Measurements from ENCODE around the gene CFAP161. TPM values are rescaled to one million over a fixed set of nuclear protein-coding genes. Genes with fewer than 3 reads are reported as not detected.
"Not testable (repeated sequence)": the region's sequence is repeated elsewhere in the genome, so short reads cannot be mapped to it uniquely, and the experiment has no call there.

Gene CFAP161
- total RNA-seq, 1 donor from 2014 or later: 2.7 TPM

DNA sequence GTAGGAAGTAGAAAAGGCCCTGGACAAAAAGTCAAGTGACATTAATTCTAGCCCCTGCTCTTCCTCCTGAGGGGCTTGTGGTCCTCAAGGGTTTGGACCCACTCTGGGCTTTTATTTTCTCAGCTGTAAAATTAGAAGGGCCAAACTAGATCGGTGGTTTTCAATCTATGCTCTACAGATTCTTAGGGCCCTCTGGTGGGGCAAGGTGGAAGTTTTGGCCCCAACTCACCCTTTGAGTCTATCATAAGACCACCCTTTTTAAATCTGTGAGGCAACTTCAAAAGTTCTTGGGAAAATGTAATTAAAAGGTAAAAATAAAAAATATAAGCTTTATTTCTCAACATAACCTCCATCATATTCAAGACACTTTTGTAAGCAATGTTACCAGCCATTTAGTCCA, 25.6 kb upstream of the CFAP161 start:
- no peak for DNase-seq

DNA sequence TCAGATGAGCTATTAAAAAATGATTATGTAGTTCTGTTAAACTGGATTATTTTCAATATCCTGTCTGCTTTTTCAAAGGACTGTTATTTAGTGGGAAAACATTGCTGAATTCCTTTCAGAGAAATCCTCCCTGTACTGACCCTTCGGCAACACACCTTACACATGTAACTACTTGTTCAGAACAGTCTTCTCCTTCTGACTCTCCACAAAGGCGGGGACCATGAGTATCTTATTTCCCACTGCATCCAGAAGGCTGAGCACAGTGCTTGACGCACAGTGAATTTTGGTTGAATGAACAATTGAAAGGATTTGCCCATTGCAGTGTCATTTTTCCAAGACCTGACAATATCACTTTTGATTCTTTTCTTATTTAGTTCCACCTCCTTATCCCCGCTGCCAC, 23.1 kb upstream of the CFAP161 start:
- no peak for DNase-seq

DNA sequence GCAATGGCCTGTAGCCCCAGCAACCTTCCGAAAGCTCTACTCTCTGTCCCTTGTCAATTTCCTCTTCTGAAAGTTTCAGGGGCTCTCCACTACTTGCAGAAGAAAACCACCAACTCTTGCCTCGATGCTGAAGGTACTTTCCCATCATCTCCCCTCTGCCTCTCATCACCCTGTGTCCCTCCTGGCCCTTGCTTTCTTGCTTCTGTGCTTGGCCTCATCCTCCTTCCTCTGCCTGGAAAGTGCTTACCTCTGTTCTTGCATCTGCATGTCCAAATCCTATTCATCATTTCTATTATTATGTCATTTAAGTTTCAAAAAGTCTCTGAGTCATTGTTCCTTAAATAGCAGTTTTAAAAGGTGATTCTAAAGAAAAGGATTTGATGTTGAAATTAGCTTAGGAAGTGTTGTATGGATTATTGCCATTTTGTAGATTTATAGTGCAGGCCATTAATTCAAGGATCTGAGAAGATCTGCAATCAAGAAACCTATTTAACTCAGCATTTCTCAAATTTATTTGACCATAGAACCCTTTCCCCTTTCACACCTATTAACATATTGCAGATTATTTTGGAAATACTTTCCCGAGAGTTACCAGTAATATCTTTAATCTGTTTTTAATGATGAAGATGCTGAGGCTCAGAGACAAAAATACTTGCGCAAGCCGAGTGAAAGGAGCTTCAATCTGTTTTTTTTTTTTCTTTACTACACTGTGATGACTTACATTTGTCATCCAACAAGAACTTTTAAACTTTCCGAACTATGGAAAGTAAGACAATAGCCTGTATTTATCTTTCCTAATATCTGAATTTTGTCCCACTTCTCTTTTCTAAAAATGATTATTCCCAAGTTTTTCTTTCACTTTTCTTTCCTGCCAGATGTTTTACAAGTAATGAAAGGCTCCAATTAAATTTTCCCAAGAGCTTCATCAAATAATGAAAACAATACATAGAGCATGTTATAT, 22.3 kb upstream of the CFAP161 start:
- DNase-seq: no peak

DNA sequence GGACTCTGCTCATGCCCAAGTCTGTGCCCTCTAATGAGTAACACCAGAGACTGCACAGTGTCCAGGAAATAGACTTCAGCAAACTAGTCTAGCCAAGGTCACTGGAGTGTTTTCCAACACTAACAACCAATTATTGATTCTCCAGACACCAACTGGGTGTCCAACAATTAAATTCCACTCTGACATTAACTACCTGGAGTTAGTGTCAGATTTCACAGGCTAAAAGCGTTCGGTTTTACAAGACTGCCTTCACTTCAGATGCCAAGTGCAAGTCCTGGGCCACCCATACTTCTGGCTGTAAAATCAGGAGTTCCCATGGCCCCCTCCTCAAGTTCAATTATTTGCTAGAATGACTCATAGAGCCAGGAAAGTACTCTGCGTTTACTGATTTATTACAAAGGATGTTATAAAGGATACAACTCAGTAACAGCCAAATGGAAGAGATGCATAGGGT, 20.8 kb upstream of the CFAP161 start:
- DNase-seq: no peak

DNA sequence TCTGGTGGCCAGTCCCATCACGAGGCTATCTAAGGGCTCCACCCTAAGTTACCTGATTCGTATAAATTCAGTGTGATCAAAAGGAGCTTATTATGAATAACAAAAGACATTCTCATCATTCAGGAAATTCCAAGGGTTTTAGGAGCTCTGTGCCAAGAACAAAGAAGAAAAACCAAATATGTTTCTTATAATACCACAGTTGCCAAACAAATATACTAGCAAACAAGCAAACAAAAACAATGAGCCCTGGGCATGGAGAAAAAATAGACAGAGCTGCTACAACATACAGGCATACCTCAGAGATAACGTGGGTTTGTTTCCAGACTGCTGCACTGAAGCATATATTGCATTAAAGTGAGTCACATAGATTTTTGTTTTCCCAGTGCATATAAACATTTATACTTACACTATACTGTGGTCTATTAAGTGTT, 20.2 kb upstream of the CFAP161 start:
- DNase-seq: no peak

DNA sequence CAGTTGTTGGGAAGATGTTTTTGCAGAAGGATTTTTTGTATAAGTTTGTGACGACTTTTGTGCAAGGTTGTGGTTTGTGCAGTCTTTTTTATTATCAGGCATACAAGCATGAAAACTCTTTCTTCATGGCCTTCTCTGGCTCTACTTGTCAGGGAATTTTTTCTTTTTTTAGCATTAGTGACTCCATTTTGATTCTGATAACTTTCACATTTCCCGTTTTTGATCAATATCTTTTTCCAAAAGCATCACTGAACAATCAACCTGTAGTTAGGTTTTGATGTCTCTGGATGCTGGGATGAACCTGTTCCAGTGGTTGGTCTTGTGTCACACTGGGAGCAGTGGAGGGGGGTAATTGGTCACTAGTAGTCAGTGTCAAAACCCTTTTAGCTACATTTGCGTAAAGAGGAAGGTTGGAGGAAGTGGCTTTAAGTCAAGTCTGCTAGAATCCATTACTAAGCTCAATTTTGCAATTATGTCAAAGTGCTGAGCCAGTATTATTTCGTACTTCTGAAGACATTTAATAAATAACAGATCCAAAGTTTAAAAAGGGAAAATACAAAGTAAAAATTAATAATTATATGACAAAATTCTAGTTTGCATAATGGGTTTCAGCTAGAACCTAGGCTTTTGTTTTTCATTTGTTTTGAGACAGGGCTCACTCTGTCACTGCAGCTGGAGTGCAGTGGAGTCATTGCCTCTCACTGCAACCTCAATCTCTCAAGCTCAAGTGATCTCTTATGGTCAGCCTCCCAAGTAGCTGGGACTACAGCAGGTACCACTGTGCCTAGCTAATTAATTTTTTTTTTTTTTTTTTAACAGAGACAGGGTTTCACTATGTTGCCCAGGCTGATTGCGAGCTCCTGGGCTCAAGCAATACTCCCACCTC, 18.8 kb upstream of the CFAP161 start:
- DNase-seq: no peak

DNA sequence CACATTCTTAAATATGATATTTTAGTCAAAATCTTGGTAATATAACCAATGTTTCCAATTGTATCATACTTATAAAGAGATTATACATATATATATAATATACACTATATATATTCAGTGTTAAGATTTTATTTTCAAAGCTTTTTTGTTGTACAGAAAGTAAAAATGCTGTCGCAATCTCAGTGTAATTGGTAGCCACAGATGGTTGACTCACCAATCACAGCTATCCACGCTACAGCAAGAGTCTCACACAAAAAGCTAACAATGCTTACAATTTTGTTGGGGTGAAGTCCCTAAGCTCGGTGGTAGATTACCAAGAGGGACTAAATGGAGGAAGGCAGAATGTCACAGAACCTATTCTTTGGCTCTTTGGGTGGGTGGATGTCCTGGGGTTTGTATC, 16.9 kb upstream of the CFAP161 start:
- no peak for DNase-seq

DNA sequence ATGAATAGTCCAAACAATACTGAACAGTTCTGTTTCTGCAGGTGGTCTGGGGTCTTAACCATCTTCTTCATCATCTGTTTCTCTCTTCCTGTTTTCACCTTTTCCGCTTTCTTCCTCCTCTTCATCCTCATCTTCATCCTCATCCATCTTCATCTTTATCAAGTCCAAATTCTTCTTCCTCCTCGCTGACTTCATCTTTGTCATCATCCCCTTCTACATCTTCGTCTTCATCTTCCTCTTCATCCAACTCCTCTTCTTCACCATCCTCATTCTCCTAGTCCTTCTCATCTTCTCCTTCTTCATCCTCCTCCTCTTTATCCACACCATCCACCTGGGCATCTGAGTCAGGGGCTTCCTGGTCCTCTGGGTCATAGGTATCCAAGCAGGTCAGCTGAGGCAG, 16.5 kb upstream of the CFAP161 start:
- no peak for DNase-seq

DNA sequence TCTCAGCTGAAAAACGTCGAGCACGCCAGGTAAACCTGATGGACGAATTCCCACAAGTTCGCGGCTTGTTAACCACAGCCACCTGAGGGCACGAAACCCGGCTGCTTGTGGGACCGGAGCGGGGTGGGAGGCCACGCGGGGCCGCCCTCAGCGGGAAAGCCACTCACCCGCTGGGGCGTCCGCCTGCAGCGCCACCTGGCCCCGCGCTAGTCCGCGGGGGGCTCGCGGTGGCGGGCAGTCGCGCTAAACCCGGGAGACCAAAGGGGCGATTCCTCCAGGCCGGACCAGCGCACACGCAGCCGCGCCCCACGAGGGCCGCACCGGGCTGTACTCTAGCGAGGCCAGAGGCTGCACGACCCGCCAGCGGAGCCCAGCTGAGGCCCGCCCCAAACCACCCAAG, 15.7 kb upstream of the CFAP161 start:
- no peak for DNase-seq

DNA sequence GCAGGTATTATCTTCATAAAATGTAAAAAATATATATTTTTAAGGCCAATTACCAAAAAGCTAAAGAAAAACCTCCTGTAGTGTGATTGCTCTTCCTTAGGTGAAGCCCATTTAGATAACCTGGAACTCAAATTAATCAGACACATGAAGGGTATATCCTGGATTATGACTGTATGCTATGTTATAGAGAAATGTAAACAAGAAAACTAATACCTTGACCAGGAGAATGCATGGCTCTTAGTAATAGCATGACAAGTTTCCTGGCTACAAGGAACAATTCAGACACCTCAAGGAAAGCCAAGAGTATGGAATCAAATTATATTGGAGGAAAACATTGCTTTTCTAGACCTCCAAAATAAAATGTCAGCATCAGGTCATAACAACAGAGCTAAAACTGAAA, 14.0 kb upstream of the CFAP161 start:
- no peak for DNase-seq

DNA sequence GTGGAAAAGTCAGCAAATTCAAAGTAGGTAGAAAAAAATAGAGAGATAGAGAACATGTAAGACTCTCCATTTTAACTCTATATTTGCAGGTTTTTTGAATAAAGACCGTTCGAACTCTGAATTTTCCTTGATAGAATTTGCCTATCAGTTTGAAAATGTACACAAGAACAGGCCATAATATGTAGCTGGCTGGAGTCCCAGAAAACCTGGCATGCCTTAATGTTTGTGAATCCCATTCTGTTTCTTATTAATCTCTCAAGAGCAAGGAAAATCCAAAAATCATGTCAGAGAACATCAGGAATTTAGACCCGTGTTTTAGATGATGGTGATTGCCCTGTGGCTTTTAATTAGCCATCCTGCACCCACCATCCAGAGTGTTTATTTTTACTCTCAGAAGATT, 7.2 kb upstream of the CFAP161 start:
- DNase-seq: no peak

DNA sequence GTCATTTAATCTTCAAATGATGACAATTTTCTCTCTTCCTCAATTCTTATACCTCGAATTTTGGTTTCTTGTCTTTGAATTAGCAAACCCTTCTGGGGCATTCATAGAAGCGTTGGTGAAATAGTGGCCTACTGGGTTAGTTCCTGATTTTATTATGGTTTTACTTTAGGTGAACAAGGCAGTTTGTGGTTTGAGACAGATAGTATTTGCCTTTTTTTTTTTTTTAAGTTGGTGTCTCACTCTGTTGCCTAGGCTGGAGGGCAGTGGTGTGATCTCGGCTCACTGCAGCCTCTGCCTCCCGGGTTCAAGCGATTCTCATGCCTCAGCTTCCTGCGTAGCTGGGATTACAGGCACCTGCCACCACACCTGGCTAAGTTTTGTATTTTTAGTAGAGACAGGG, 7.4 kb downstream of the CFAP161 start:
- DNase-seq: not testable (repeated sequence)

DNA sequence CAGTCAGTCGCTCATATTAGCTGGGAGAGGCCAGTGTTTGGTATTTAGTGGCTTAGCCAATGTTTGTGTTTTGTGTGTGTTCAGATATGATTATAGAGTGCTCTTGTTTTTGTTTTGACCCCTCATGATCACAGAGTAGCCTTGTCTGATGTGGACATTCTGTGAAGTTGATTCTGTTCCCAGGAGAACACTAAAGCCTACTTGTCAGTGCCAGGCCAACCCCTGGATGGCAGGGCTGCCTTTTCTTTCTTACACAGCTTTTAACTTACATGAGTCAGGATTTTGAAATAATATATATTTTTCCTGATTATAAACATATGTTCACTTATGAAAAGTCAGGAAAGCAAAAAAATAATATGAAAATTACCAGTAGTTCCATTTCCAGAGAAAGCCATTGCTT, 11.9 kb downstream of the CFAP161 start:
- no peak for DNase-seq

DNA sequence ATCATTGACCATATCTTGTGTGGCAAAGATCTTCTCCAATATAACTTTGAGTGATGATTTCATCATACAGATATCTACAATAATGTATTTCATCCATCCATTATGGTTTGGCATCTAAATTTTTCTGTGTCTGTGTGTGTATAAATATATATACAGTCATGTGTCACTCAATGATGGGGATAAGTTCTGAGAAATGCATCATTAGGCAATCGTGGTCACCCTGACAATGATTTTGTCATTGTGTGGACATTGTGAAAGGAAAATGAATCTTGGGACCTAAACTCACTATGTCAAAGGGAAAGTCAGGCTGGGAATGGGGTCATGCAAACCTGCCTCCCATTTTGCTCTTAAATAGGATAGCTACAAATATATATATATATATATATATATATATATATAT, 12.4 kb downstream of the CFAP161 start:
- DNase-seq: no peak

DNA sequence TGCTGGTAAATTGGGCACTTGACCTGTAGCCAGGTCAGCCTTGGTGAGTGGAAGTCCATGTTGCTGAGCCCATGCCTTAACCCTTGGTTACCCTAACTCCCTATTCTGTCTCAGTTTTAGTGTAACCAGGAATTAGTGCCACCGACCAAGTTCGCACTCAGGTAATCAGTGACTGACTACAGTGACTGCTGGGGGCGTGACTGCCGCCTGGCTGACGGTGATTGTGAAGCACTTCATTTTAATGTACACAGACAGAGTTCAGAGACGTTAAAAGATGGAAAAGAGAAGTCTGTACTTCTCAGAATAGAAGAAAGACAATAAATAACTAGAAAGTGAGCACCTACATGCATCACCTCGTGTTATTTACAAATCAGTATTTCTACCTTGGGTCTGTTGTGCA, 17.3 kb downstream of the CFAP161 start:
- no peak for DNase-seq

DNA sequence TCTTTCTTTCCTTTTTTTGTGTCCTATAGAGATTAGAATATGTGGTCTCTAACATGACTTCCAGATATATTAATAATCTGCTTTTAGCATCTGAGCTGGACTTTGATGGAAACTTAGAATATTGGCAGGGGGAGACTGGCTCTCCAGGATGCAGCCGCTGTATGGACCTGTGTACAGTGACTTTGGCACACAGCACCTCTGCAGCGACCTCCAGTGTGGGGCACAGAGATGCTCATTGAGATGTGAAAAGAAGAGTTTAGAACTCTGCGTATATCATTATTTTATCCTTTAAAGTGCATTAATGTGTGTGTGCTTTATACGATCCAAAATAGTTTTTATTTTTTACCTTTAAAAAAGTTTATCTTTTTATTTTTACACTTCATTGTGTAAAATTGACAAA, 18.3 kb downstream of the CFAP161 start:
- no peak for DNase-seq

DNA sequence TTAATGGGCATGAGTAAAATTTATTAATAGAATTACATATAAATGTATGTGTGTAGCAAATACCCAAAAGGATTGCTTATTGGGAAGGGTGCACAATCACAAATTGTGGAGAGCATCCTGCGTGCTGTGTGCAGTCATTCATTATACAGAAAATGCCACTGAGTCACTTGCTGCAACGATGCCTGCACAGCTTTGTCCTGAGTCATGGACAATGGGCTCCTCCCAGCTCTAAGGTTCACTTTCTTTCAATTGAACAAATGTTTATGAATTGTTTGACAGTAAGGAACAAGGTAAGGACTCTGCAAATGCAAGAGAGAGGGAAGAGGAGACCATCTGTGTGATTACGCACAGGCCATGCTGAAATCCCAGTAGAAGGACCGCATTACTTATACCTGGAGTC, 18.7 kb downstream of the CFAP161 start:
- DNase-seq: no peak

DNA sequence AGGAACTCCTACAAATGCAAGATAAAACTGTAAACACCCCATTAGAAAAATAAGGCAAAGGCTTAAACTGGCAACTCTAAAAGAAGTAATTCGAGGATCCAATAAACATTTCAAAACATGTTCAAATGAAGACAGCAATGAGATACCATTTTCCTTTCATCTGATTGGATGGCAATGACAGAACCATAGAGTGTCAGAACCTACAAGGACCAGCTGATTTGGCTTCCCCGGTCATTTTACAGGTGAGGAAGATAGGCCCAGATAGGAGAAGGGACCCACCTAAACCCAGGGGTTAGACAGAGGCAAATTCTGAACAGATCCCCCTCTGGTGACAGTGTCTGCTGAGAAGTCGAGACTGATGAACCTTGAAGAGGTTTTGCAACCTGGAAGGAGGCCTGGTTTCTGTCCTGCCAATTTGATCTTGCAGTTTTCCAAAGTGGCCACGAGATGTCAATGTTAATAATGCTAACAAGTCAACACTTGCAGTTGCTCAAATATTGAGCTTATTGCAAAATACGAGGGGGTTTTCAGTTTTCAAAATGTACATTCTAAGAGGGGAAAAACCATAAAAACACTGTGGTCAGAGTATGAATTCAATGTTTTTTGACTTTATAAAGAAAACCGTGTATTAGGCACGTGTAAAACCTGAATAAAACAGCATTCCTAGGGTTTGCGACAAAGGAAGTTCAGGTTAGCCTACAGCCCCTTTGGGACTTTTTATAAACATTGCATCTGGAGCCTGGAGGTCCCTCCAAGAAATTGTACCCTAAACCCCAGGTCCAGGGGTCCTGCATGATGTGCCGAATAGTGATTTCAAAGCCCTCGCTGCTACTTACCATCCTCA, 21.5 kb downstream of the CFAP161 start:
- no peak for DNase-seq

DNA sequence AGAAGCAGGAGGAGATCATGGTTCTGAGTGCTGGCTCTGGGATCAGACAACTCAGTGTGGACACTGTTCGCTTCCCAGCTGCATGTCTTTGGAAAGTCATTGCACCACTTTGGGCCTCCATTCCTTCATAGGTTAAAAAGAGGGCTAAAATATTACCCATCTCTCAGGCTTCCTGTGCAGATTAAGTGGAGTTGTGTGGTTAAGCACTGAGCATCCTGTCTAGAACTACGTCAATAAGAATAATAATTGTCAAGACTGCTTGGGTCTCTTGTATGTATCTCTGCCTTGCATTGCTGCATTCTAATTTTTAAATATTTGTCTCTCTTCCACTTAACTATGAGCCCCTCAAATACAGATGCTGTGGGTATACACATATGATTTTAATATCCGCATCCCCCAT, 22.3 kb downstream of the CFAP161 start:
- DNase-seq: no peak

DNA sequence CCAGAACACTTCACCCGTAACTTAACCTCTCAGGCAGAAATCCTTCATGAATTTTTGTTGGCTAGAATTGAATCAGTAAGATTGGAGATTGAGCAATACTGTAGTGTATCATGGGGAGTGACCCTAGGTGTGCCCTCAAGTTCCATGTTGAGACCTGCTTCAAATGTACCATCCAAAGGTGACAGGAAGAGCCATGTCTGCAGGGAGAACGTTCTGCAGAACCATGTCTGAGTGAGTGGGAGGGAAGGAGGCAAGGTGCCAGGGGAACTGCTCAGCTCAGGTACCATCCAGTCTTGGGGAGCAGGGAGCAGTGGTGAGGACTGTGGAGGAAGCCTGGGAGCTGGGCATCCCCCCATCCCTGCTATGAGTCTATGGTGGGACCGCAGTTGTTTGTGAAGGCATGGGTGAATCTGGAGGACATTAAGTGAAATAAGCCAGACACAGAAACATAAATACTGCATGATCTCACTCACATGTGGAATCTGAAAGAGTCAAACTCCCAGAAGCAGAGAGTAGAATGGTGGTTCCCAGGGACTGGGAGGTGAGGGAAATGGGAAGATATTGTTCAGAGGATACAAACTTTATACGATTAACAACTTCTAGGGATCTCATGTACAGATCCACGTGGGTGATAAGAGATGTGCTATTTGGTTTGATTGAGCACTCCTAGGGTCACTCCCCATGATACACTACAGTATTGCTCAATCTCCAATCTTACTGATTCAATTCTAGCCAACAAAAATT, 23.3 kb downstream of the CFAP161 start:
- DNase-seq: no peak

DNA sequence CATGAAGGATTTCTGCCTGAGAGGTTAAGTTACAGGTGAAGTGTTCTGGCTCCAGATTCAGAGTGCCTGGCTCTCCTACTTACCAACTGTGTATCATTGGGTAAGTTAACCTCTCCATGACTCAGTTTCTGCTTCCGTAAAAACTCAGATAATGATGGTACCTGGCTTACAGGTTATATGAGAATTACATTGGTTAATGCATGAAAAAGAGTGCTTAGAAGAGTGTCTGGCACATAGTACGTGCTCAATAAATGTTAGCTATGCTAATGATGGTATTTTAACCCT, 23.8 kb downstream of the CFAP161 start:
- no peak for DNase-seq

DNA sequence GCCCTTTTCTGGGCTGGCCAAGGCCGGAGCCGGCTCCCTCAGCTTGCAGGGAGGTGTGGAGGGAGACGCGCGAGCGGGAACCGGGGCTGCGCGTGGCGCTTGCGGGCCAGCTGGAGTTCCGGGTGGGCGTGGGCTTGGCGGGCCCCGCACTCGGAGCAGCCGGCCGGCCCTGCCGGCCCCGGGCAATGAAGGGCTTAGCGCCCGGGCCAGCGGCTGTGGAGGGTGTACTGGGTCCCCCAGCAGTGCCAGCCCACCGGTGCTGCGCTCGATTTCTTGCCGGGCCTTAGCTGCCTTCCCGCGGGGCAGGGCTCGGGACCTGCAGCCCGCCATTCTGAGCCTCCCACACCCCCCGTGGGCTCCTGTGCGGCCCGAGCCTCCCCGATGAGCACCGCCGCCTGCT, 24.5 kb downstream of the CFAP161 start:
- DNase-seq: not testable (repeated sequence)

Measured in occipital lobe (tissue), 2 donors.